Prostate gland (tissue), 2 donors: ENCODE measurements around the gene FGFRL1. TPM values are rescaled to one million over a fixed set of nuclear protein-coding genes. Genes with fewer than 3 reads are reported as not detected.

ENCODE experiments used
- DNase-seq: peaks from one replicate; pipeline ENCODE4 v3.0.0-alpha.2; 2019; ENCODE audit warnings: low spot score
- H3K27ac ChIP-seq, 2 donors: fragments of 200-600 bp; sonication (generic); 2 replicates each; pipeline ENCODE4 v1.5.1; 2017 to 2019
- H3K27me3 ChIP-seq: fragments of 200-600 bp; sonication (generic); replicated peaks from 2 replicates; pipeline ENCODE4 v1.5.1; 2019; ENCODE audit not compliant: insufficient read depth
- H3K36me3 ChIP-seq, 2 donors: fragments of 200-600 bp; sonication (generic); 1 replicate in 1 of 2; 2 replicates in 1 of 2; pipeline versions ENCODE4 v1.5.1 to v1.8.1; 2017 to 2019
- H3K4me1 ChIP-seq: fragments of 200-600 bp; sonication (generic); replicated peaks from 2 replicates; pipeline ENCODE4 v1.5.1; 2019
- H3K4me3 ChIP-seq, 2 donors: fragments of 200-600 bp; sonication (generic); 2 replicates each; pipeline ENCODE4 v1.5.1; 2017 to 2019
- H3K9me3 ChIP-seq: fragments of 200-600 bp; sonication (generic); 2 replicates; pipeline ENCODE4 v1.5.1; 2017
- POLR2A ChIP-seq: fragments of 450-650 bp; IDR thresholded peaks from one replicate; pipeline ENCODE4 v1.6.1; 2016; ENCODE audit warnings: antibody characterized with exemption, mild to moderate bottlenecking
- POLR2AphosphoS5 ChIP-seq: sonication (generic); formaldehyde crosslinking; IDR thresholded peaks from one replicate; pipeline ENCODE4 v1.6.1; 2017; ENCODE audit warnings: antibody characterized with exemption
- WGBS: methylation state at CpG from one replicate; pipeline ENCODE4 v1.1.5; 2018; 5-methylcytosine and 5-hydroxymethylcytosine counted together
- intact Hi-C: fragments of 100-400 bp; cut with DNase I; formaldehyde crosslinking; loops from one replicate; pipeline ENCODE4 v1.14.2; 2022
- total RNA-seq, 2 donors: library from RNA; depleted of rRNA; stranded (reverse); fragments of >200 nt; gene quantifications; one replicate each; pipeline ENCODE4 v1.1.0, GENCODE V29; 2016
- TF ChIP-seq, protein P1 (sequence below), 4 experiments: fragments of 200-600 bp in 2 of 4; fragments of 450-650 bp in 2 of 4; sonication (generic) in 2 of 4; IDR thresholded peaks; 1 replicate in 3 of 4; 2 replicates in 1 of 4; pipeline ENCODE4 v1.5.1; 2016 to 2019; ENCODE audit warnings: antibody characterized with exemption in 4 of 4, mild to moderate bottlenecking in 2 of 4, moderate library complexity in 2 of 4

Gene FGFRL1
- total RNA-seq, 2 donors from 2014 or later = 26.6 to 29.4 TPM

DNA sequence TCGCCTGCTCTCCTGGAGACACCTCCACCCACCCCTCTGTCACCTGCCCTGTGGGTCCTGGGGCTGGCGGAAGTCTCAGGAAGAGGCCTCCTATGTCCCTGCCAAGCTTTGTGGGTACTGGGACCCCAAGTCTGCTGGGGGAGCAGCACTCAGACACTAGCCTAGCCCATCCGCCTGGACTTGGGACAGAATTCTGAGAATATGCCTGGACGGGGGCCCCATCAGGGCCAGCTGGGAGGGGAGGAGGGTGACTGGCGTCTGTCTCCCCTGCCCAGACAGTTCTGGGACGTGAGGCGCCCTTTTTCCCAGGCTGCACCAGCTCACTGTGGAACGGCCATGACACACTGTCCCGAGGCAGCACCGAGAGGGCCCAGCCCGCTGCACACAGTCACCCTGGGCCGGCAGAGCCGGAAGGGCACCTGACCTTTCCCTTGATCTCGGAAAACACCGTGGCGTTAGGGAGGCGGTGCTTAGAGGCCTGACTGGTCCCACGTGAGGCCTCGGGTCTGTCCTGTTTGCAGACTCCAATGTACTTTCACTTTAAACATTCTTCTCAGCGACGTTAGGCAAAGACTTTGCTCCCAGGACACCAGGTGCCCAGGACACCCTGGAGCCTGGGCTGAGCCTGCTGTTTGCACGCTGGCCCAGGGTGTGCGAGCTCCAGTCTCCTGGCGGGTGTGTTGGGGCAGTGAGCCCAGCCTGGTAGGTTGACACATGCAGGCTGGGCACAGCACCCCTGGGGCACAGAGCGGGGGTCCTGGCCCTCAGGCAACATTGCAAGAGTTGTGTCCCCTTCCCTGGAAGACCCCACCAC is 18.9 kb upstream of the FGFRL1 start:
- DNase-seq = no peak
- intact Hi-C loops = no loop called here
- Histone ChIP-seq H3K27me3 (no peaks in the 10 kb centered on the region), H3K4me1 (peaks cover 14% of the 10 kb centered on the region), H3K9me3 (no peaks in the 10 kb centered on the region), H3K27ac (peak overlapping the region; percentile 17 to 70), H3K36me3 (no peaks in the 10 kb centered on the region), H3K4me3 (no peak overlapping the region)
- TF ChIP-seq POLR2AphosphoS5 (peak; percentile 41), POLR2A (no peak)
- TF ChIP-seq, protein P1, sequence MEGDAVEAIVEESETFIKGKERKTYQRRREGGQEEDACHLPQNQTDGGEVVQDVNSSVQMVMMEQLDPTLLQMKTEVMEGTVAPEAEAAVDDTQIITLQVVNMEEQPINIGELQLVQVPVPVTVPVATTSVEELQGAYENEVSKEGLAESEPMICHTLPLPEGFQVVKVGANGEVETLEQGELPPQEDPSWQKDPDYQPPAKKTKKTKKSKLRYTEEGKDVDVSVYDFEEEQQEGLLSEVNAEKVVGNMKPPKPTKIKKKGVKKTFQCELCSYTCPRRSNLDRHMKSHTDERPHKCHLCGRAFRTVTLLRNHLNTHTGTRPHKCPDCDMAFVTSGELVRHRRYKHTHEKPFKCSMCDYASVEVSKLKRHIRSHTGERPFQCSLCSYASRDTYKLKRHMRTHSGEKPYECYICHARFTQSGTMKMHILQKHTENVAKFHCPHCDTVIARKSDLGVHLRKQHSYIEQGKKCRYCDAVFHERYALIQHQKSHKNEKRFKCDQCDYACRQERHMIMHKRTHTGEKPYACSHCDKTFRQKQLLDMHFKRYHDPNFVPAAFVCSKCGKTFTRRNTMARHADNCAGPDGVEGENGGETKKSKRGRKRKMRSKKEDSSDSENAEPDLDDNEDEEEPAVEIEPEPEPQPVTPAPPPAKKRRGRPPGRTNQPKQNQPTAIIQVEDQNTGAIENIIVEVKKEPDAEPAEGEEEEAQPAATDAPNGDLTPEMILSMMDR (IDR thresholded peaks at IDR 0.05) = no peak
- whole genome bisulfite sequencing = 55% methylated on average over 15 of the region's 25 CpGs

DNA sequence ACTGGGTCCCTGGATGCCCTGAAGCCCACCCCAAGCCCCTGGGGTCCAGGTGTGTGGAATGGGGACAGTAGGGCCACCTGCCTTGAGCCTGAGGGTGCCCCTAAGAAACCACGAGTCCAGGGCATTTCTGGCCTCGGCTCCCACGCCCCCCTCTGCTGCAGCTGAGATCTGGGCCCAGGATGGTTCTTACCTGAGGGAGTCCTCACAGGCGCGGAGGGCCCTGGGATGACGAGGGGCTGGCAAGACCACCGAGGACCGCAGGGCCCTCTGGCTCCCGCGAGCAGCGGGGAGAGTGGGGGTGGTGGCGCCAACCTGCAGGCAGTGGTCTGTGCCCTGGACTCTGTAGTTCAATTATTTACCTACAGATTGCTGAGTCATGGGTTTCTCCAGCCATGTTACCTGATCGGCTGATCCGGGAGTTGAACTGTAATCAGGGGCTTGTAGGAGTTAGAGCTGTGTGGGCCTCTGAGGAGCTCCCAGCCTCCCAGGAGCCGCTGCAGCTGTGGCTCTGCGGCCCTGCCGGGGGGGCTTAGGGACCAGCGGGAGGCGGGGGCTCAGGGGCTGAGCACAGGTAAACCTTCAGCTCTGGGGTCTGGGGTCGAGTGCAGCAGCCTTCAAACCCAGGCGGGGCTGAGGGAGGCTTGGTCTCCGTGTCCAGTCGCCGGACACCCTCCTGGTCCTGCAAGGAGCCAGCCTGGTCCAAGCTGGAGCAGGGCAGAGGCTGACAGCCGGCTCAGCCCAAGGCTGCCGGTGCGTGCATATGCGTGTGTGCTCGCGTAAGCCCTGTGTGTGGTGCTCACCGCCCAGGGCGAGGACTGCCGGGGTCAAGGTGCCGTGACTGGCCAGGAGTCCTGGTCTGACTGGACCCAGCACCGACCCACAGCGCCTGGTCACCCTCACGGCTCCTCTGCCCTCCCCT is 18.1 kb upstream of the FGFRL1 start, which contains the start of gene SLC26A1:
Gene SLC26A1, minus strand, starts transcription at position 294 of the 919 bp plus-strand sequence. CDS start 1,701 bp downstream, outside the sequence.
- DNase-seq = no peak
- Histone ChIP-seq H3K4me3 (no peak within 1 kb of the TSS), H3K4me1 (peaks cover 12% of the 10 kb centered on the region), H3K36me3 (no peaks in the 10 kb centered on the region), H3K9me3 (no peaks in the 10 kb centered on the region), H3K27me3 (no peaks in the 10 kb centered on the region), H3K27ac (peak within 1 kb of the TSS; percentile 17 to 70)
- intact Hi-C loops = no loop called here
- TF ChIP-seq POLR2A (no peak), POLR2AphosphoS5 (no peak)
- TF ChIP-seq, protein P1 (IDR thresholded peaks at IDR 0.05) = no peak
- 82% methylated on average over 37 of the region's 37 CpGs for WGBS

DNA sequence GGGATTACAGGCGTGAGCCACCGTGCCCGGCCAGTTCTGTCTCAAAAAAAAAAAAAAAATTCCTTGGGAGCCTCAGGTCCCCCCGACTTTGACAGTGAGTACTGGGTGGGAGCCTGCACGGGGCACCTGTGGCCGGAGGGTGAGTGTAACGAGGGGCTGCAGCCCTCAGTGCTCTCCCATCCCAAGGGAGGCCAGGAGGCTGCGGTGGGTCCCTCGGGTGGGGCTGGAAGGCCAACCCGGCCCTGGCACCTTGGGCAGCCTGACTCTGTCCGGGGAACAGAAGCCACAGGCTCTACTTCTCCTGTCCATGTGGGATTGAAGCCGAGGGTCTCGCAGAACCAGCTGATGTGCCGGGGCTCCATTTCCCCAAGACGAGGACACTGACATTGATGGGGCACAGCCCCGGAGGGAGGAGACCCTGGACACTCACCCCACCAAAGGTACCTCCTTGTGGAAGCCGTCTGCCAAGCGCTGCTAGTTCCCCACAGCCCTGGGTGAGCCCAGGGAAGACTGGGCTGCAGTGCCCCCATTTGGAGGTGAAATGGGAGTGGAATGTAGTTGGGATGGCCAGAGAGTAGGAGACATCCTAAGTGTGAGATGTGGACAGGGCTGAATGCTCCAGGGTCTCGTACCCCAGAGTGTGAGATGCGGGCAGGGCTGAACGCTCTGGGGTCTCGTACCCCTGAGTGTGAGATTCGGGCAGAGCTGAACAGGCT is 16.0 kb upstream of the FGFRL1 start:
- Histone ChIP-seq H3K36me3 (no peaks in the 10 kb centered on the region), H3K4me3 (no peak overlapping the region), H3K4me1 (peaks cover 12% of the 10 kb centered on the region), H3K9me3 (no peaks in the 10 kb centered on the region), H3K27me3 (peaks cover 4% of the 10 kb centered on the region), H3K27ac (no peak overlapping the region)
- WGBS = 92% methylated on average over 23 of the region's 23 CpGs
- DNase-seq = no peak
- TF ChIP-seq, protein P1 (IDR thresholded peaks at IDR 0.05) = no peak
- TF ChIP-seq POLR2AphosphoS5 = no peak
- TF ChIP-seq POLR2A = no peak
- intact Hi-C loops = no loop called here

DNA sequence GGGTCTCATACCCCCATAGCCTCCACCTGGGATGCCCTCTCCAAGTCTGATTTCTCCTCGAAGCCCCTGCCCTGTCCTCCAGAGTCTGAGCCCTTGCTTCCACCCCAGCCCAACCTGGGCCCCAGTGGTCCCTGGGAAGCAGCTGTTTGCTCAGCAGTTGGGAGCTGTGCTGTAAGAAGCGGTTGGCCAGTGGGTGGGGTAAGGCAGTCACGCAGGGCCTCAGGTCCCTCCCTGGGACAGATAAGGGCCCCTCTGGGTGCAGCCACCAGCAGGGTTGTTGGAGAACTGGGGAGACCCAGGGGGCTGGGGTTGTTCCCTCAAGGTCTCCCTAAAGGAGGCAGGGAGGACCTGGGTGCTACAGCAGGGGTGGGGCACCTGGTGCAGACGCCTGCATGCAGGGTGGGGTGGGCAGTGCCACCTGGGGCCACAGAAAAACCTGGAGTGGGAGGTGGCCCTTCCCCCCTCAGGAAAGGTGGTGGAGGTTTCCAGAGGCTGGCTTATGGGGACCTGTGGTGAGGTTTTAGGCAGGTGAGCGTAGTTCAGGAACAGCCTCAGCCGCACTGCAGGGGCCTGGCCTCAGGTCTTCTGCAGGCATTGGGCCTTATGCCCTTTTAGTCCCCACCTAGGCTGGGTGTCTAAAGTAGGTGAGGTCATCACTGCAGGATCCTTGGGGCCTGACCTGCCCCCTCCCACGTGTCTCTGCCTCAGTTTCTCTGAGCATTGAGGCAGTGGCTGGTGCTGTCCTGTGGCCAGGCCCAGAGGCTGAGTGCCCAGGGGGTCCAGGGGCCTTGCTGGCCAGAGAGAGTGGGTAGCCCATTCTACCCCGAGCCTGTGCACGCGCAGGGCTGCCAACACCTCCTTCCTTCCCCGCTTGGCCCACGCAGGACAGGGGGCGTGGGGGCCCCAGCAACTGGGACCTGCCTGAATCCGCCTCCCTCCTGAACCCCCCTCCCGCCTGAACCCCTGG is 15.1 kb upstream of the FGFRL1 start:
- no peak overlapping the region for H3K27ac ChIP-seq
- DNase-seq = no peak
- peaks cover 10% of the 10 kb centered on the region for H3K27me3 ChIP-seq
- intact Hi-C loops = no loop called here
- no peak for TF ChIP-seq POLR2A
- TF ChIP-seq, protein P1 (IDR thresholded peaks at IDR 0.05) = no peak
- TF ChIP-seq POLR2AphosphoS5 = no peak
- WGBS = 62% methylated on average over 15 of the region's 15 CpGs
- peaks cover 12% of the 10 kb centered on the region for H3K4me1 ChIP-seq
- no peaks in the 10 kb centered on the region for H3K9me3 ChIP-seq
- H3K4me3 ChIP-seq = no peak overlapping the region
- H3K36me3 ChIP-seq = no peaks in the 10 kb centered on the region
